NCI-H69 (cell line): ENCODE measurements around the gene XIAP.

Experiments used
- DNase-seq: peaks from one replicate; lab custom pipeline; 2025; lab: John Stamatoyannopoulos, UW

XIAP gene

GRCh38 chrX:123960956-123961267, 101.1 kb downstream of the XIAP start:
- DNase-seq = no peak

- DNase-seq = peak; percentile 94
Observed at GRCh38 chrX:123961268-123962005, 101.6 kb downstream of the XIAP start, which contains the start of gene STAG2. STAG2 (plus strand) TSS chrX:123961706; CDS start chrX:124022628, 60,922 bp downstream.

- DNase-seq = no peak
Observed at GRCh38 chrX:123962006-123962467, 102.2 kb downstream of the XIAP start.

- peak; percentile 94 for DNase-seq
Observed at GRCh38 chrX:123962794-123963373, 103.0 kb downstream of the XIAP start.
